Uterus (tissue), 4 donors: ENCODE measurements around the gene KRT82. TPM values are rescaled to one million over a fixed set of nuclear protein-coding genes. Genes with fewer than 3 reads are reported as not detected.
"Not testable (repeated sequence)": the region's sequence is repeated elsewhere in the genome, so short reads cannot be mapped to it uniquely, and the experiment has no call there.

ENCODE experiments used
- DNase-seq, 2 donors: peaks; one replicate each; pipeline ENCODE4 v3.0.0-alpha.2; 2019 to 2020
- H3K27ac ChIP-seq, 2 donors: fragments of 200-600 bp; sonication (generic); 1 replicate in 1 of 2; 2 replicates in 1 of 2; pipeline ENCODE4 v1.5.1; 2016 to 2018
- H3K27me3 ChIP-seq, 2 donors: fragments of 200-600 bp; sonication (generic); one replicate each; pipeline ENCODE4 v1.5.1; 2018 to 2019; ENCODE audit warnings: control low read depth in 1 of 2
- H3K36me3 ChIP-seq, 2 donors: fragments of 200-600 bp; sonication (generic); one replicate each; pipeline ENCODE4 v1.5.1; 2019; ENCODE audit warnings: control low read depth in 1 of 2
- H3K4me1 ChIP-seq, 2 donors: fragments of 200-600 bp; sonication (generic); one replicate each; pipeline ENCODE4 v1.5.1; 2018 to 2019; ENCODE audit warnings: control low read depth in 1 of 2
- H3K4me3 ChIP-seq, 2 donors: fragments of 200-600 bp; sonication (generic); 1 replicate in 1 of 2; 2 replicates in 1 of 2; pipeline ENCODE4 v1.5.1; 2018 to 2019; ENCODE audit warnings: mild to moderate bottlenecking in 1 of 2
- H3K9me3 ChIP-seq, 2 donors: fragments of 200-600 bp; sonication (generic); one replicate each; pipeline ENCODE4 v1.5.1; 2019; ENCODE audit warnings: control low read depth in 1 of 2
- CTCF ChIP-seq, 4 experiments: fragments of 200-600 bp in 2 of 4; fragments of 450-650 bp in 2 of 4; sonication (generic) in 2 of 4; IDR thresholded peaks; one replicate each; pipeline ENCODE4 v1.5.1; 2016 to 2019; ENCODE audit warnings: antibody characterized with exemption in 4 of 4, mild to moderate bottlenecking in 2 of 4, moderate library complexity in 1 of 4
- POLR2A ChIP-seq, 2 donors: fragments of 450-650 bp; IDR thresholded peaks; one replicate each; pipeline ENCODE4 v1.6.1; 2016; ENCODE audit warnings: antibody characterized with exemption in 2 of 2, mild to moderate bottlenecking in 1 of 2, moderate library complexity in 1 of 2
- intact Hi-C: fragments of 100-400 bp; cut with DNase I; formaldehyde crosslinking; loops from one replicate; pipeline ENCODE4 v1.15.1; 2023; ENCODE audit warnings: low total_unique reads
- total RNA-seq, 4 donors: library from RNA; depleted of rRNA in 3 of 4; stranded (reverse); fragments of >200 nt in 3 of 4; gene quantifications; one replicate each; pipeline versions ENCODE4 v1.1.0 to v1.2.4, GENCODE V29; 2014 to 2023
- donor health status: DM: yes; HTN: yes; CAD: no.

KRT82 gene
- total RNA-seq, 4 donors from 2014 or later: not detected

DNA sequence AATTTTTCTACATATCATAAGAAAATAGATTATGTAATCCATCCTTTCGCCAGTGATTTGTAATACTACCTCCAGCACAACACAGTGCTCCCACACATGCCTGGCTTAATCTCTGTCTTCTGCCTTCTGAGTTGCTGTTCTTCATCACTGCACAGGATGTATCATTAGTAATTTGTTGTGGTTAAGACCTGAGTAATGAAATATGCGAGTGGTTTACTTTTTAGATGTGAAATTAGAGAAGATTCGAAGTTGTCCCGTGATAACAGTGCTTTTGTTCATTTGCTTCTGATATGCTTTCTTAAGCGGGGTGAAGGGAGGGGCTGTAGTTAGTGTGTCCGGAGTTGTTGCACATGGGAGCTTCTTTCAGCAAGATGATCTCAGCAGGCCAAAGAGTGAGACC, 56.9 kb downstream of the KRT82 start:
- no peaks in the 10 kb centered on the region for H3K27me3 ChIP-seq
- no peak overlapping the region for H3K27ac ChIP-seq
- no peaks in the 10 kb centered on the region for H3K4me1 ChIP-seq
- no peak for TF ChIP-seq POLR2A (IDR thresholded peaks at IDR 0.05)
- no peak for TF ChIP-seq CTCF (IDR thresholded peaks at IDR 0.05)
- H3K9me3 ChIP-seq: no peaks in the 10 kb centered on the region
- H3K4me3 ChIP-seq: no peak overlapping the region
- intact Hi-C loops: no loop called here
- DNase-seq: no peak
- no peaks in the 10 kb centered on the region for H3K36me3 ChIP-seq

- no peak for TF ChIP-seq CTCF (IDR thresholded peaks at IDR 0.05)
- no peak for TF ChIP-seq POLR2A (IDR thresholded peaks at IDR 0.05)
- no peak overlapping the region for H3K4me3 ChIP-seq
- DNase-seq: no peak
- H3K27ac ChIP-seq: no peak overlapping the region
- no peaks in the 10 kb centered on the region for H3K27me3 ChIP-seq
- no peaks in the 10 kb centered on the region for H3K9me3 ChIP-seq
- H3K36me3 ChIP-seq: no peaks in the 10 kb centered on the region
- H3K4me1 ChIP-seq: no peaks in the 10 kb centered on the region
- intact Hi-C loops: no loop called here
Observed at GRCh38 chr12:52347551-52348510, 58.3 kb downstream of the KRT82 start.

DNA sequence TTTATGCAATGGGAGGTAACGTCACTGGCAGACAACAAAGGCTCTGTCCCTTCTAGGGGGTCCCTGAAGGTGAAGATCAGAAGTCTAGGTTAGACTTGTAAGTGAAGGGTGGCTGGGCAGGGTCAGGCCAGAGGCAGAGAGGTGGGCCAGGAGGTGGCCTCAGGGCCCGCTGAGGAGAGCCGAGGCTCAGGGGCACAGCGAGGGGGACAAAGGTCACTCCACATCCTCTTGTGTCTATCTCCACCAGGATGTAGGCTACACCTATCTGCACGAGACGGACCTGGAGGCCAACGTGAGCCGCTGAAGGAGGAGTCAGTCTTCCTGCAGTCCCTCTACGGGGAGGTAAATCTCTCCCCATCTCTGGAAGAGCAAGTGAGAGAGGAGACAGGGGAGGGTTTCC, 59.1 kb downstream of the KRT82 start:
- intact Hi-C loops: no loop called here
- no peak for DNase-seq
- Histone ChIP-seq H3K27ac (no peak overlapping the region), H3K9me3 (no peaks in the 10 kb centered on the region), H3K4me3 (no peak overlapping the region), H3K27me3 (no peaks in the 10 kb centered on the region), H3K36me3 (no peaks in the 10 kb centered on the region), H3K4me1 (no peaks in the 10 kb centered on the region)
- TF ChIP-seq POLR2A (IDR thresholded peaks at IDR 0.05): no peak
- no peak for TF ChIP-seq CTCF (IDR thresholded peaks at IDR 0.05)

GRCh38 chr12:52346593-52346992, 59.5 kb downstream of the KRT82 start:
- Histone ChIP-seq H3K36me3 (no peaks in the 10 kb centered on the region), H3K4me1 (no peaks in the 10 kb centered on the region), H3K4me3 (no peak overlapping the region), H3K9me3 (no peaks in the 10 kb centered on the region), H3K27me3 (no peaks in the 10 kb centered on the region), H3K27ac (no peak overlapping the region)
- intact Hi-C loops: no loop called here
- TF ChIP-seq POLR2A (IDR thresholded peaks at IDR 0.05) (no peak), CTCF (IDR thresholded peaks at IDR 0.05) (no peak)
- no peak for DNase-seq

- H3K27ac ChIP-seq, H3K4me1 ChIP-seq, H3K27me3 ChIP-seq, DNase-seq, H3K36me3 ChIP-seq, H3K4me3 ChIP-seq, intact Hi-C loops, H3K9me3 ChIP-seq: not testable (repeated sequence)
Observed at GRCh38 chr12:52345041-52345440, 61.1 kb downstream of the KRT82 start.
